ENCODE measurements around the gene PHGDH. TPM values are rescaled to one million over a fixed set of nuclear protein-coding genes. Genes with fewer than 3 reads are reported as not detected.

The PHGDH gene
- total RNA-seq, 4 donors from 2014 or later = 16.5 to 56.3 (median 42.9) TPM

DNA sequence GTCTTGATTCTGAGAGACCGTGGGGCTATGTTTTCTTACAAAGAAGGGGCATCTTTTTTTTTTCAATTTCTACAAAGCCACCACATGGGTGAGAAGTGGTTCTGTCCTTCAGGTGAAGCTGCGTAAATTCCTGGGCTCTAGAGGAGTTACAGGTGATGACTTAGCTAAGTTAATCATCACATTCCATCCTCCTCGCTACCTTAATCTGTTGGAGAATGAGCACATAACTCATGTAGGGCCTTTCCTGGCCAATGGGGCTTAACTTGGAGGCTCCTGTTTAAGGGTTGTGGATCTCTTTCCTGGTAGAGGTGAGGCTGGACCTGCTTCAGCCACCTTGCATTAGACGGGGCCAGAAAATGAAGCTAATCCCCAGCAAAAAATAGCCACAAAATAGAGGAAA lies 79.6 kb downstream of the PHGDH start:
- TF ChIP-seq POLR2A (IDR thresholded peaks at IDR 0.05) (no peak), EP300 (IDR thresholded peaks at IDR 0.05) (no peak)
- no peaks in the 10 kb centered on the region for H3K9me3 ChIP-seq
- no peak for DNase-seq (ENCODE audit: low spot score in 2 of 2)
- WGBS, 2 donors = 96 to 97% methylated on average over 4 of the region's 4 CpGs
- H3K4me3 ChIP-seq = no peak overlapping the region
- H3K27me3 ChIP-seq = no peaks in the 10 kb centered on the region
- H3K4me1 ChIP-seq = no peaks in the 10 kb centered on the region
- H3K27ac ChIP-seq = no peak overlapping the region
- H3K36me3 ChIP-seq = no peaks in the 10 kb centered on the region

Other genes with a start within 250 kb of the PHGDH start
- gene HSD3B1, start 204.7 kb upstream of the PHGDH start, total RNA-seq = not detected
- 1 to 10 TPM; 3.3 to 9.0 (median 4.9) TPM for gene ZNF697, start 63.7 kb upstream of the PHGDH start, total RNA-seq
- not detected for gene HMGCS2, start 57.0 kb downstream of the PHGDH start, total RNA-seq
- not detected for gene REG4, start 99.5 kb downstream of the PHGDH start, total RNA-seq
- not detected for gene ADAM30, start 184.6 kb downstream of the PHGDH start, total RNA-seq